ENCODE data around the gene HMGN4.

The HMGN4 gene

GRCh38 chr6:26581164-26581915 is 43.2 kb downstream of the HMGN4 start:
- TF ChIP-seq CTCF (conservative IDR thresholded peaks at IDR 0.05; ENCODE audit: low read length) = no peak
- H3K4me3 ChIP-seq (ENCODE audit: low read length) = no peak overlapping the region
- DNase-seq (ENCODE audit: low read depth) = no peak

GRCh38 chr6:26588965-26589364 is 50.8 kb downstream of the HMGN4 start:
- DNase-seq (ENCODE audit: low read depth) = no peak
- no peak overlapping the region for H3K4me3 ChIP-seq (ENCODE audit: low read length)
- no peak for TF ChIP-seq CTCF (conservative IDR thresholded peaks at IDR 0.05; ENCODE audit: low read length)

- H3K4me3 ChIP-seq (ENCODE audit: low read length) = no peak overlapping the region
- TF ChIP-seq CTCF (conservative IDR thresholded peaks at IDR 0.05; ENCODE audit: low read length) = 0 out of 2 replicates have a peak, but pooled peaks have one; percentile 10
- peak; percentile 39 for DNase-seq (ENCODE audit: low read depth)
Measured at GRCh38 chr6:26592649-26593048, 54.5 kb downstream of the HMGN4 start.

- no peak overlapping the region for H3K4me3 ChIP-seq (ENCODE audit: low read length)
- no peak for DNase-seq (ENCODE audit: low read depth)
- TF ChIP-seq CTCF (conservative IDR thresholded peaks at IDR 0.05; ENCODE audit: low read length) = no peak
Measured at GRCh38 chr6:26593278-26594130, 55.3 kb downstream of the HMGN4 start.

- TF ChIP-seq CTCF (conservative IDR thresholded peaks at IDR 0.05; ENCODE audit: low read length) = no peak
- H3K4me3 ChIP-seq (ENCODE audit: low read length) = no peak overlapping the region
- DNase-seq (ENCODE audit: low read depth) = no peak
Measured at GRCh38 chr6:26594131-26594498, 55.9 kb downstream of the HMGN4 start.

- H3K4me3 ChIP-seq (ENCODE audit: low read length) = peak overlapping the region; percentile 100
- no peak for TF ChIP-seq CTCF (conservative IDR thresholded peaks at IDR 0.05; ENCODE audit: low read length)
- peak; percentile 70 for DNase-seq (ENCODE audit: low read depth)
Measured at GRCh38 chr6:26594730-26595632, 56.8 kb downstream of the HMGN4 start.
